ENCODE measurements around the gene AGA. TPM values are rescaled to one million over a fixed set of nuclear protein-coding genes. Genes with fewer than 3 reads are reported as not detected.

Gene AGA
- polyA plus RNA-seq, 6 donors from 2014 or later: 23.7 to 37.6 (median 25.7) TPM

- ATAC-seq (ENCODE audit: low read depth in 2 of 2) (no peak), DNase-seq (no peak)
- peaks cover 0 to 5% (median 4%) of the 10 kb centered on the region in 3 donors for H3K4me1 Mint-ChIP-seq
- no peaks in the 10 kb centered on the region for H3K27me3 Mint-ChIP-seq
- no peak overlapping the region for H3K4me3 Mint-ChIP-seq
- no peak overlapping the region for H3K27ac Mint-ChIP-seq
- peaks cover 11 to 26% of the 10 kb centered on the region in 2 donors for H3K36me3 Mint-ChIP-seq
- no peaks in the 10 kb centered on the region for H3K9me3 Mint-ChIP-seq
Observed at GRCh38 chr4:177434667-177435066, 7.6 kb downstream of the AGA start.

GRCh38 chr4:177427192-177427591 lies 15.0 kb downstream of the AGA start:
- Mint-ChIP-seq H3K4me3 (no peak overlapping the region), H3K9me3 (no peaks in the 10 kb centered on the region), H3K4me1 (no peaks in the 10 kb centered on the region), H3K27ac (no peak overlapping the region), H3K27me3 (peaks cover 0 to 5% (median 0%) of the 10 kb centered on the region in 3 donors), H3K36me3 (peaks cover 0 to 13% of the 10 kb centered on the region in 2 donors)
- DNase-seq (no peak), ATAC-seq (ENCODE audit: low read depth in 2 of 2) (no peak)

- H3K4me3 Mint-ChIP-seq: no peak overlapping the region
- DNase-seq: no peak
- no peak for ATAC-seq (ENCODE audit: low read depth in 2 of 2)
- H3K9me3 Mint-ChIP-seq: peaks cover 0 to 23% (median 13%) of the 10 kb centered on the region in 7 donors
- H3K4me1 Mint-ChIP-seq: no peaks in the 10 kb centered on the region
- peaks cover 0 to 11% of the 10 kb centered on the region in 2 donors for H3K36me3 Mint-ChIP-seq
- H3K27me3 Mint-ChIP-seq: peaks cover 3 to 21% (median 9%) of the 10 kb centered on the region in 3 donors
- no peak overlapping the region for H3K27ac Mint-ChIP-seq
Observed at GRCh38 chr4:177419434-177419833, 22.8 kb downstream of the AGA start.

- no peaks in the 10 kb centered on the region for H3K4me1 Mint-ChIP-seq
- no peaks in the 10 kb centered on the region for H3K36me3 Mint-ChIP-seq
- no peaks in the 10 kb centered on the region for H3K27me3 Mint-ChIP-seq
- no peak for DNase-seq
- no peak overlapping the region for H3K27ac Mint-ChIP-seq
- no peak for ATAC-seq (ENCODE audit: low read depth in 2 of 2)
- no peak overlapping the region for H3K4me3 Mint-ChIP-seq
- peaks cover 0 to 5% (median 0%) of the 10 kb centered on the region in 7 donors for H3K9me3 Mint-ChIP-seq
Observed at GRCh38 chr4:177413656-177414055, 28.6 kb downstream of the AGA start.

DNA sequence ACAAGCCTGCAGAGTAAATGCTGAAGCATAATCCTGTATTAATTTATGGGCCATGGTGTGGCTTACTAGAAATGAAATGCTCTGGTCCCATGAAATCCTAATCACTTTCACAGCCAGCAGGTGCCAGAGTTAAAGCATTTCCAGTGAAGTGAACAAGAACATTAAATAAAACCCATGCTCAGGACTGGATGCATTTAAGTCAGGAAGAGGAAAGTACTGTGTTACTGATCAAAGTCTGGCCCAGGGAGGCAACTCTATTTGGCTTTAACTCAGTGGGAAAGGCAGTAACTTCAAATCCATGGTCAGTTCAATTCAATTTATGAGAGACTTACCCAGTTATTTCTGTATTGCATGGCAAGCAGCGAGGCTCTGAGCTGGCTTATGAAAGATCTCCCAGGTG lies 29.2 kb downstream of the AGA start:
- Mint-ChIP-seq H3K9me3 (peaks cover 0 to 5% (median 0%) of the 10 kb centered on the region in 7 donors), H3K4me1 (no peaks in the 10 kb centered on the region), H3K4me3 (no peak overlapping the region), H3K27me3 (no peaks in the 10 kb centered on the region), H3K36me3 (no peaks in the 10 kb centered on the region), H3K27ac (no peak overlapping the region)
- DNase-seq (no peak), ATAC-seq (ENCODE audit: low read depth in 2 of 2) (no peak)

- H3K4me3 Mint-ChIP-seq: no peak overlapping the region
- H3K36me3 Mint-ChIP-seq: no peaks in the 10 kb centered on the region
- H3K9me3 Mint-ChIP-seq: peaks cover 0 to 8% (median 0%) of the 10 kb centered on the region in 7 donors
- H3K4me1 Mint-ChIP-seq: no peaks in the 10 kb centered on the region
- DNase-seq (no peak), ATAC-seq (ENCODE audit: low read depth in 2 of 2) (no peak)
- peaks cover 0 to 8% (median 0%) of the 10 kb centered on the region in 3 donors for H3K27me3 Mint-ChIP-seq
- no peak overlapping the region for H3K27ac Mint-ChIP-seq
Observed at GRCh38 chr4:177411996-177412395, 30.2 kb downstream of the AGA start.

DNA sequence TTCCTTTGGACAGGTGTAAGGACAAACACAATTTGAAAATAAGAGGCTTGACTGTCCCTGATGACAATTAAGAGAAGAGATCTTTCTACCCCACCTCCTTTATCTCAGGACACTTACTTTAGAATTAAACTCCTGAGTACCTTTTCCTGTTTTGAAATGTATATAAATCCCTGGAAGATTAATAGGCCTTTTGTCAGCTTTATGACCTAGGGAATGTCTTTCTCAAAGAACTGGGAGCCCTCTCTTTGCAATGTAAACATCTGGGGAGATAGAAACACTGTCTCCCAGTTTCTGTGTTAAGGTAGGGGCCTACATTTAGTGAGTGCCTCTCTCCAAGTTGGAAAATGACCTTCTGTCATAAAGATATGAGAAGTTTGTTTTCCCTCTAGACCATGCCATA lies 31.7 kb downstream of the AGA start:
- Mint-ChIP-seq H3K27ac (no peak overlapping the region), H3K4me1 (no peaks in the 10 kb centered on the region), H3K27me3 (peaks cover 0 to 8% (median 0%) of the 10 kb centered on the region in 3 donors), H3K4me3 (no peak overlapping the region), H3K36me3 (no peaks in the 10 kb centered on the region), H3K9me3 (peaks cover 0 to 4% (median 0%) of the 10 kb centered on the region in 7 donors)
- ATAC-seq (ENCODE audit: low read depth in 2 of 2): no peak
- DNase-seq: no peak

GRCh38 chr4:177408023-177408422 lies 34.2 kb downstream of the AGA start:
- H3K27me3 Mint-ChIP-seq: peaks cover 0 to 16% (median 0%) of the 10 kb centered on the region in 3 donors
- H3K4me3 Mint-ChIP-seq: no peak overlapping the region
- DNase-seq: no peak
- no peak for ATAC-seq (ENCODE audit: low read depth in 2 of 2)
- peaks cover 0 to 4% (median 0%) of the 10 kb centered on the region in 7 donors for H3K9me3 Mint-ChIP-seq
- no peaks in the 10 kb centered on the region for H3K36me3 Mint-ChIP-seq
- H3K27ac Mint-ChIP-seq: no peak overlapping the region
- H3K4me1 Mint-ChIP-seq: no peaks in the 10 kb centered on the region

- Mint-ChIP-seq H3K4me1 (no peaks in the 10 kb centered on the region), H3K9me3 (peaks cover 0 to 4% (median 0%) of the 10 kb centered on the region in 7 donors), H3K27me3 (peaks cover 0 to 16% (median 5%) of the 10 kb centered on the region in 3 donors)
Observed at GRCh38 chr4:177405508-177405907, 36.7 kb downstream of the AGA start.

DNA sequence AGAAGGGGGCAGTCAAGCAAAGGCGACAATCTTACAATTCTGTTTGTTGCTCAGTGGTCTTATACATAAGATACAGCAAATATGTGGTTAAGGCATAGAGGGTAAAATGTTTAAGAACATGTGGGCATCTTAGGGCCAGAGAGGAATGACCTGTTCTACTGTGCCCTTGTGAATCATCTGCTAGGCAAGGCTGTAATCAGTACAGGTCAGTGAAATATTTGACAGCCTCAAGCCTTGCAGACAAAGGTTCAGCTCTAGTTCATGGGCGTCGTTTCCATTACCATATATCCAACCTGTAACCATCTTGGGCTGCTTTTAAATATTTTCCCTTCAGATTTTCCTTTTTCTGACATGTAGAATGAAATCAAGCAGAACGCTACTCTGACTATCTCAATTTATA lies 37.3 kb downstream of the AGA start:
- peaks cover 0 to 21% (median 5%) of the 10 kb centered on the region in 3 donors for H3K27me3 Mint-ChIP-seq
- no peak overlapping the region for H3K27ac Mint-ChIP-seq
- no peaks in the 10 kb centered on the region for H3K4me1 Mint-ChIP-seq
- peaks cover 0 to 4% (median 0%) of the 10 kb centered on the region in 7 donors for H3K9me3 Mint-ChIP-seq
- ATAC-seq (ENCODE audit: low read depth in 2 of 2): no peak
- DNase-seq: no peak
- H3K4me3 Mint-ChIP-seq: no peak overlapping the region
- H3K36me3 Mint-ChIP-seq: no peaks in the 10 kb centered on the region

More at GRCh38 chr4:177405508-177405907, 36.7 kb downstream of the AGA start:
- no peaks in the 10 kb centered on the region for H3K36me3 Mint-ChIP-seq
- H3K4me3 Mint-ChIP-seq: no peak overlapping the region
- ATAC-seq (ENCODE audit: low read depth in 2 of 2) (no peak), DNase-seq (no peak)
- H3K27ac Mint-ChIP-seq: no peak overlapping the region

DNA sequence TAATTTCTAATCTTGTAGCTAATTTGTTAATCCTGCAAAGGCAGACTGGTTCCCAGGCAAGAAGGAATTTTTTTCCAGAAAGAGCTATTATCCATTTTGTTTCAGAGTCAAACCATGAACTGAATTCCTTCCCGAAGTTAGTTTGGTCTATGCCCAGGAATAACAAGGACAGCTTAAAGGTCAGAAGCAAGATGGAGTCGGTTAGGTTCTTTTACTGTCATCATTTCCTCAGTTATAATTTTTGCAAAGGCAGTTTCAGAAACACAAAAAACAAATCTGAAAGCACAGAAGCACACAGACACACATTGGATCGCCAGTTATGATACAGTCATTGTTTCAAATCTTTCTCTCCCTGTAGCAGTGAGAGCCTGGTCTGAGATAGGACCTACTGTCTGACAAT lies 37.9 kb downstream of the AGA start:
- no peak overlapping the region for H3K27ac Mint-ChIP-seq

GRCh38 chr4:177403746-177404145 lies 38.5 kb downstream of the AGA start:
- Mint-ChIP-seq H3K27me3 (peaks cover 0 to 24% (median 6%) of the 10 kb centered on the region in 3 donors), H3K9me3 (peaks cover 0 to 4% (median 0%) of the 10 kb centered on the region in 7 donors), H3K36me3 (no peaks in the 10 kb centered on the region), H3K4me3 (no peak overlapping the region), H3K4me1 (no peaks in the 10 kb centered on the region), H3K27ac (no peak overlapping the region)
- ATAC-seq (ENCODE audit: low read depth in 2 of 2) (no peak), DNase-seq (no peak)

More for the DNA sequence above, 37.9 kb downstream of the AGA start:
- Mint-ChIP-seq H3K27me3 (peaks cover 0 to 22% (median 5%) of the 10 kb centered on the region in 3 donors), H3K36me3 (no peaks in the 10 kb centered on the region), H3K4me3 (no peak overlapping the region), H3K4me1 (no peaks in the 10 kb centered on the region), H3K9me3 (peaks cover 0 to 4% (median 0%) of the 10 kb centered on the region in 7 donors)
- ATAC-seq (ENCODE audit: low read depth in 2 of 2) (no peak), DNase-seq (no peak)

DNA sequence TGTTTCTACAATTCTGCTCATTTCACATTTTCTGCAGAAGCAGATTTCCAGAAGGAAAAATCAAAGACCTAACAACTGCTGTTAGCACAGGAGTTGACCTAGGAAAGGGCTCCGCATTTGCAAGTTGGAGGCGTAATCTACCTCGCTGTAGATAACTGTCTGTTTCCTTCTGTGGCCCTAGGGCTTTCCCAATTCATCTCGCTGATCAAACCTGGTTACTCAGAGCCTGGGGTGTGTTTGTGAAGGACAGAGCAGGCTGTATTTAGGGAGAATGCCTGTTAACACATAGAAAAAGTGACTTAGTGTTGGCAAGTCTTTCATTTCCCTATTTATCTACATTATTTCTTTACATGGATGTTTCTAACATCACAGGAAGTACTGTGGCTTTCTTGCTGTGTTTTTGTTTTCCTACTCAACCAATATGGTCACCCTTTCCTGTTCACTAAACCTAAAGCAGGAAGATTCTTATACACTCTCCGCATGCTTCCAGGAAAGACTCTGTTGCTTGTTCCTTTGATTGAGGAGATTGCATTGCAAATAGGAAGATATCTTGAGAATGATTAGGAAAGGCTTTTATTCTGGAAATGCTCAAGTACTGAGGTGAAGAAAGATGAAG lies 40.5 kb downstream of the AGA start:
- no peak for ATAC-seq (ENCODE audit: low read depth in 2 of 2)
- peaks cover 0 to 8% (median 4%) of the 10 kb centered on the region in 7 donors for H3K9me3 Mint-ChIP-seq
- DNase-seq: no peak
- H3K36me3 Mint-ChIP-seq: no peaks in the 10 kb centered on the region
- no peaks in the 10 kb centered on the region for H3K4me1 Mint-ChIP-seq
- H3K27me3 Mint-ChIP-seq: peaks cover 3 to 32% (median 14%) of the 10 kb centered on the region in 3 donors
- H3K4me3 Mint-ChIP-seq: no peak overlapping the region
- H3K27ac Mint-ChIP-seq: no peak overlapping the region

DNA sequence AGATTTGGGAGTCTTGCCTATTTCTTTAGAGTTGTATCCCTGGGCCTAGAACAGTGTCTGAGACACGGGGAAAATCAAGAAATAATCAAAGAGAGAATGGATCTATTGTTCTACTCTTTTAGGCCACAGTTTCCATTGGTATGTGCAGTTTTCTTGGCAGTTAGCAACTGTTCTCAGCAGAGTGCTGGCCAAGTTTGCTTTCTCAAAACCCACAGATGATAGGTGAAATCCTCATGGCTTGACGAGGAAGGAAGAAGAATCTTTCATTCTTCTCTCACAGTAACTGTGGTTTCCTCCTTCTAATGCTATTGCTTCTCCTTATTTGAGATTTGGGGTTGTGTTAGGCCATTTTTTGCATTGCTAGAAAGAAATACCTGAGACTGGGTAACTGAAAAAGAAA lies 42.2 kb downstream of the AGA start:
- Mint-ChIP-seq H3K27me3 (peaks cover 3 to 32% (median 14%) of the 10 kb centered on the region in 3 donors), H3K9me3 (peaks cover 0 to 8% (median 4%) of the 10 kb centered on the region in 7 donors), H3K36me3 (no peaks in the 10 kb centered on the region), H3K27ac (no peak overlapping the region), H3K4me1 (no peaks in the 10 kb centered on the region), H3K4me3 (no peak overlapping the region)
- DNase-seq (no peak), ATAC-seq (ENCODE audit: low read depth in 2 of 2) (no peak)
